HepG2 (cell line): Measurements from ENCODE around the gene SEPHS2. TPM values are rescaled to one million over a fixed set of nuclear protein-coding genes. Genes with fewer than 3 reads are reported as not detected.

Experiments used
- ARNT ChIP-seq: fragments of 450-650 bp; IDR thresholded peaks from 2 replicates; pipeline ENCODE4 v1.6.1; 2017
- ELF3 ChIP-seq: IDR thresholded peaks from 2 replicates; pipeline ENCODE4 v1.6.1; 2016; ENCODE audit warnings: missing genetic modification reagents, missing compliant biosample characterization
- FOSL2 ChIP-seq: sonication (generic); formaldehyde crosslinking; IDR thresholded peaks from 2 replicates; pipeline ENCODE4 v1.4.0; 2020; ENCODE audit warnings: missing genetic modification reagents
- FOXP1 ChIP-seq, 2 experiments: fragments of 450-650 bp in 1 of 2; IDR thresholded peaks; 2 replicates each; pipeline ENCODE4 v1.6.1; 2017 to 2018; ENCODE audit warnings: antibody characterized with exemption in 1 of 2
- JUND ChIP-seq: sonication (generic); formaldehyde crosslinking; IDR thresholded peaks from 2 replicates; pipeline ENCODE4 v1.8.0; 2022; ENCODE audit warnings: mild to moderate bottlenecking, missing genetic modification reagents
- KDM1A ChIP-seq: IDR thresholded peaks from 2 replicates; pipeline ENCODE4 v1.6.1; 2016; ENCODE audit warnings: missing compliant biosample characterization
- MYC ChIP-seq: sonication (generic); formaldehyde crosslinking; IDR thresholded peaks from 2 replicates; pipeline ENCODE4 v1.9.0; 2021; ENCODE audit warnings: missing genetic modification reagents, borderline replicate concordance
- SP5 ChIP-seq: IDR thresholded peaks from 2 replicates; pipeline ENCODE4 v1.6.1; 2016; ENCODE audit warnings: low read depth, borderline replicate concordance
- SSRP1 ChIP-seq: IDR thresholded peaks from 2 replicates; pipeline ENCODE4 v1.6.1; 2016; ENCODE audit warnings: control low read depth
- TAF1 ChIP-seq: sonication (generic); formaldehyde crosslinking; IDR thresholded peaks from 2 replicates; pipeline ENCODE4 v1.4.0; 2020; ENCODE audit warnings: missing genetic modification reagents
- U2AF1 ChIP-seq: fragments of 200-400 bp; formaldehyde crosslinking; optimal IDR thresholded peaks from 2 replicates; pipeline ENCODE3; 2017; ENCODE audit warnings: mild to moderate bottlenecking, low read depth, low read length
- ZKSCAN1 ChIP-seq: fragments of 150-350 bp; IDR thresholded peaks from 2 replicates; pipeline ENCODE4 v1.6.1; 2014; ENCODE audit warnings: low read length
- ZNF232 ChIP-seq: sonication (generic); formaldehyde crosslinking; IDR thresholded peaks from 2 replicates; pipeline ENCODE4 v1.4.0; 2020; ENCODE audit warnings: missing genetic modification reagents, borderline replicate concordance
- ZNF292 ChIP-seq: sonication (generic); formaldehyde crosslinking; IDR thresholded peaks from 2 replicates; pipeline ENCODE4 v1.8.1; 2022; ENCODE audit warnings: mild to moderate bottlenecking, low read depth, missing genetic modification reagents, borderline replicate concordance
- ZNF350 ChIP-seq: sonication (generic); formaldehyde crosslinking; IDR thresholded peaks from 2 replicates; pipeline ENCODE4 v1.4.0; 2020; ENCODE audit warnings: mild to moderate bottlenecking, low read depth, missing genetic modification reagents, borderline replicate concordance
- ZNF768 ChIP-seq: sonication (generic); formaldehyde crosslinking; IDR thresholded peaks from 2 replicates; pipeline ENCODE4 v1.4.0; 2020; ENCODE audit warnings: missing genetic modification reagents
- ZNF883 ChIP-seq: sonication (generic); formaldehyde crosslinking; IDR thresholded peaks from 2 replicates; pipeline ENCODE4 v1.5.1; 2020; ENCODE audit warnings: mild to moderate bottlenecking, missing genetic modification reagents; ENCODE audit errors: not compliant biosample characterization
- polyA plus RNA-seq, 8 experiments: library from polyadenylated mRNA; depleted of rRNA in 3 of 8; stranded (reverse) in 7 of 8; unstranded in 1 of 8; fragments of >200 nt; fragmentation: Illumina TruSeq in 4 of 8; extraction: Trizol in 4 of 8; gene quantifications; 2 replicates each; pipeline versions ENCODE4 v1.2.1 to v1.2.3, GENCODE V29; 2011 to 2016; ENCODE audit warnings: low read depth in 4 of 8, missing spikeins in 1 of 8, mixed read lengths in 1 of 8; ENCODE audit not compliant: insufficient read depth in 1 of 8
- total RNA-seq, 5 experiments: library from RNA; depleted of rRNA; stranded (reverse); fragments of >200 nt; fragmentation: Illumina TruSeq; extraction: Trizol; gene quantifications; 2 replicates each; pipeline ENCODE4 v1.2.3, GENCODE V29; 2016; ENCODE audit warnings: low read depth in 1 of 5
- TF ChIP-seq, protein P1 (sequence below): sonication (generic); formaldehyde crosslinking; IDR thresholded peaks from 2 replicates; pipeline ENCODE4 v1.4.0; 2020; ENCODE audit warnings: missing genetic modification reagents; ENCODE audit errors: not compliant biosample characterization
- TF ChIP-seq, protein P2 (sequence below): sonication (generic); formaldehyde crosslinking; IDR thresholded peaks from 2 replicates; pipeline ENCODE4 v1.5.0; 2020; ENCODE audit warnings: missing genetic modification reagents
- TF ChIP-seq, protein P3 (sequence below): sonication (generic); formaldehyde crosslinking; IDR thresholded peaks from 2 replicates; pipeline ENCODE4 v1.4.0; 2020; ENCODE audit warnings: missing genetic modification reagents
- TF ChIP-seq, protein P4 (sequence below): sonication (generic); formaldehyde crosslinking; IDR thresholded peaks from 2 replicates; pipeline ENCODE4 v1.8.0; 2022; ENCODE audit warnings: low read depth, missing genetic modification reagents
- TF ChIP-seq, protein P5 (sequence below): sonication (generic); formaldehyde crosslinking; IDR thresholded peaks from 2 replicates; pipeline ENCODE4 v1.8.1; 2023; ENCODE audit warnings: mild to moderate bottlenecking, missing genetic modification reagents

Gene SEPHS2
- total and polyA plus RNA-seq, 2 of the 13 experiments (the other 11 are each of a cell fraction or from before 2014, with no cell fraction given) = 20.7 to 127 TPM

DNA sequence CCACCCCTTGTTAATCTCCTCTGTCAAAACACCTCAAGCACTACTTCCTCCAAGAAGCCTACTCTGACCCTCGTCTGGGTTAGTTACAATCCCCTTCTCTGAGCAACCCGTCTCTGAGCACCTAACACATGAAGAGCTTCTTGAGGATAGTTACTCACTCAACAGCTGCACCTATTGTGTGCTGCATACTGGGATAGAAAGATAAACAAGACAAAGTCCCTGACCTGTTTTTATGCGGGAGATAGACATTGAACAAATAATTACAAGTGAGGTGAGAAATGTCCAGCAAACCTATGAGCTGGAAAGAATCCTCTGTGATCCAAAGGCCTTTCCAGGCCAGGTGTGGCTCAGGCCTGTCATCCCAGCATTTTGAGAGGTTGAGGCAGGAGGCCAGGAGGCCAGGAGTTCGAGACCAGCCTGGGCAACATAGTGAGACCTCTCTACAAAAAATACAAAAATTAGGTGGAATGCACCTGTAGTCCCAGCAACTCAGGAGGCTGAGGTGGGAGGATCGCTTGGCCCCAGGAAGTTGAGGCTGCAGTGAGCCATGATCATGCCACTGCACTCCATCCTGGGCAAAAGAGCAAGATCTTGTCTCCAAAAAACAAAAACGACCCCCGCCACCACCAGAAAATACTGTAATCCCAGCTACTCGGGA lies 43.8 kb downstream of the SEPHS2 start (continued):
- TF ChIP-seq, protein P1, sequence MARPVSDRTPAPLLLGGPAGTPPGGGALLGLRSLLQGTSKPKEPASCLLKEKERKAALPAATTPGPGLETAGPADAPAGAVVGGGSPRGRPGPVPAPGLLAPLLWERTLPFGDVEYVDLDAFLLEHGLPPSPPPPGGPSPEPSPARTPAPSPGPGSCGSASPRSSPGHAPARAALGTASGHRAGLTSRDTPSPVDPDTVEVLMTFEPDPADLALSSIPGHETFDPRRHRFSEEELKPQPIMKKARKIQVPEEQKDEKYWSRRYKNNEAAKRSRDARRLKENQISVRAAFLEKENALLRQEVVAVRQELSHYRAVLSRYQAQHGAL (CRISPR knock-in tag) = no peak
- TF ChIP-seq ZNF292 (CRISPR knock-in tag) = peak; percentile 37; the same call in 1 of the 2 replicates
- no peak for TF ChIP-seq JUND (CRISPR knock-in tag)
- peak; percentile 97 for TF ChIP-seq ZKSCAN1
- TF ChIP-seq ZNF883 (CRISPR knock-in tag) = peak; percentile 31
- TF ChIP-seq, protein P2, sequence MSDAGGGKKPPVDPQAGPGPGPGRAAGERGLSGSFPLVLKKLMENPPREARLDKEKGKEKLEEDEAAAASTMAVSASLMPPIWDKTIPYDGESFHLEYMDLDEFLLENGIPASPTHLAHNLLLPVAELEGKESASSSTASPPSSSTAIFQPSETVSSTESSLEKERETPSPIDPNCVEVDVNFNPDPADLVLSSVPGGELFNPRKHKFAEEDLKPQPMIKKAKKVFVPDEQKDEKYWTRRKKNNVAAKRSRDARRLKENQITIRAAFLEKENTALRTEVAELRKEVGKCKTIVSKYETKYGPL = no peak
- TF ChIP-seq, protein P3, sequence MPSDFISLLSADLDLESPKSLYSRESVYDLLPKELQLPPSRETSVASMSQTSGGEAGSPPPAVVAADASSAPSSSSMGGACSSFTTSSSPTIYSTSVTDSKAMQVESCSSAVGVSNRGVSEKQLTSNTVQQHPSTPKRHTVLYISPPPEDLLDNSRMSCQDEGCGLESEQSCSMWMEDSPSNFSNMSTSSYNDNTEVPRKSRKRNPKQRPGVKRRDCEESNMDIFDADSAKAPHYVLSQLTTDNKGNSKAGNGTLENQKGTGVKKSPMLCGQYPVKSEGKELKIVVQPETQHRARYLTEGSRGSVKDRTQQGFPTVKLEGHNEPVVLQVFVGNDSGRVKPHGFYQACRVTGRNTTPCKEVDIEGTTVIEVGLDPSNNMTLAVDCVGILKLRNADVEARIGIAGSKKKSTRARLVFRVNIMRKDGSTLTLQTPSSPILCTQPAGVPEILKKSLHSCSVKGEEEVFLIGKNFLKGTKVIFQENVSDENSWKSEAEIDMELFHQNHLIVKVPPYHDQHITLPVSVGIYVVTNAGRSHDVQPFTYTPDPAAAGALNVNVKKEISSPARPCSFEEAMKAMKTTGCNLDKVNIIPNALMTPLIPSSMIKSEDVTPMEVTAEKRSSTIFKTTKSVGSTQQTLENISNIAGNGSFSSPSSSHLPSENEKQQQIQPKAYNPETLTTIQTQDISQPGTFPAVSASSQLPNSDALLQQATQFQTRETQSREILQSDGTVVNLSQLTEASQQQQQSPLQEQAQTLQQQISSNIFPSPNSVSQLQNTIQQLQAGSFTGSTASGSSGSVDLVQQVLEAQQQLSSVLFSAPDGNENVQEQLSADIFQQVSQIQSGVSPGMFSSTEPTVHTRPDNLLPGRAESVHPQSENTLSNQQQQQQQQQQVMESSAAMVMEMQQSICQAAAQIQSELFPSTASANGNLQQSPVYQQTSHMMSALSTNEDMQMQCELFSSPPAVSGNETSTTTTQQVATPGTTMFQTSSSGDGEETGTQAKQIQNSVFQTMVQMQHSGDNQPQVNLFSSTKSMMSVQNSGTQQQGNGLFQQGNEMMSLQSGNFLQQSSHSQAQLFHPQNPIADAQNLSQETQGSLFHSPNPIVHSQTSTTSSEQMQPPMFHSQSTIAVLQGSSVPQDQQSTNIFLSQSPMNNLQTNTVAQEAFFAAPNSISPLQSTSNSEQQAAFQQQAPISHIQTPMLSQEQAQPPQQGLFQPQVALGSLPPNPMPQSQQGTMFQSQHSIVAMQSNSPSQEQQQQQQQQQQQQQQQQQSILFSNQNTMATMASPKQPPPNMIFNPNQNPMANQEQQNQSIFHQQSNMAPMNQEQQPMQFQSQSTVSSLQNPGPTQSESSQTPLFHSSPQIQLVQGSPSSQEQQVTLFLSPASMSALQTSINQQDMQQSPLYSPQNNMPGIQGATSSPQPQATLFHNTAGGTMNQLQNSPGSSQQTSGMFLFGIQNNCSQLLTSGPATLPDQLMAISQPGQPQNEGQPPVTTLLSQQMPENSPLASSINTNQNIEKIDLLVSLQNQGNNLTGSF (CRISPR knock-in tag) = no peak
- TF ChIP-seq SP5 (CRISPR knock-in tag) = peak; percentile 34; the same call in 1 of the 2 replicates
- 0 out of 2 replicates have a peak, but pooled peaks have one; percentile 17 for TF ChIP-seq ZNF350
- peak; percentile 46 for TF ChIP-seq FOSL2 (CRISPR knock-in tag)
- TF ChIP-seq, protein P4, sequence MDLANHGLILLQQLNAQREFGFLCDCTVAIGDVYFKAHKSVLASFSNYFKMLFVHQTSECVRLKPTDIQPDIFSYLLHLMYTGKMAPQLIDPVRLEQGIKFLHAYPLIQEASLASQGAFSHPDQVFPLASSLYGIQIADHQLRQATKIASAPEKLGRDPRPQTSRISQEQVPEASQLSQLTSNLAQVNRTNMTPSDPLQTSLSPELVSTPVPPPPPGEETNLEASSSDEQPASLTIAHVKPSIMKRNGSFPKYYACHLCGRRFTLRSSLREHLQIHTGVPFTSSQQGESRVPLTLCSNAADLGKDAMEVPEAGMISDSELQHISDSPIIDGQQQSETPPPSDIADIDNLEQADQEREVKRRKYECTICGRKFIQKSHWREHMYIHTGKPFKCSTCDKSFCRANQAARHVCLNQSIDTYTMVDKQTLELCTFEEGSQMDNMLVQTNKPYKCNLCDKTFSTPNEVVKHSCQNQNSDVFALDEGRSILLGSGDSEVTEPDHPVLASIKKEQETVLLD (CRISPR knock-in tag) = no peak
- TF ChIP-seq ZNF768 (CRISPR knock-in tag) = no peak
- peak; percentile 75 for TF ChIP-seq ELF3
- TF ChIP-seq TAF1 (CRISPR knock-in tag) = no peak
- TF ChIP-seq MYC = no peak
- peak; percentile 83; the same call in 1 of the 2 replicates for TF ChIP-seq SSRP1 (CRISPR knock-in tag)
- TF ChIP-seq, protein P5, sequence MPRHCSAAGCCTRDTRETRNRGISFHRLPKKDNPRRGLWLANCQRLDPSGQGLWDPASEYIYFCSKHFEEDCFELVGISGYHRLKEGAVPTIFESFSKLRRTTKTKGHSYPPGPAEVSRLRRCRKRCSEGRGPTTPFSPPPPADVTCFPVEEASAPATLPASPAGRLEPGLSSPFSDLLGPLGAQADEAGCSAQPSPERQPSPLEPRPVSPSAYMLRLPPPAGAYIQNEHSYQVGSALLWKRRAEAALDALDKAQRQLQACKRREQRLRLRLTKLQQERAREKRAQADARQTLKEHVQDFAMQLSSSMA (CRISPR knock-in tag) = 0 out of 2 replicates have a peak, but pooled peaks have one; percentile 11
- no peak for TF ChIP-seq ARNT
- TF ChIP-seq FOXP1 (IDR thresholded peaks at IDR 0.05) = 0 out of 2 replicates have a peak, but pooled peaks have one; percentile 23
- peak; percentile 92 for TF ChIP-seq FOXP1 (CRISPR knock-in tag; IDR thresholded peaks at IDR 0.05)
- TF ChIP-seq ZNF232 (CRISPR knock-in tag) = no peak; the same call in 1 of the 2 replicates
- no peak for TF ChIP-seq U2AF1
- TF ChIP-seq KDM1A = peak; percentile 98
